ENCODE data around the gene TYMP.
"Not testable (repeated sequence)": the region's sequence is repeated elsewhere in the genome, so short reads cannot be mapped to it uniquely, and the experiment has no call there.

Gene TYMP

GRCh38 chr22:50520826-50521453, 8.9 kb downstream of the TYMP start:
- TF ChIP-seq, protein P1, sequence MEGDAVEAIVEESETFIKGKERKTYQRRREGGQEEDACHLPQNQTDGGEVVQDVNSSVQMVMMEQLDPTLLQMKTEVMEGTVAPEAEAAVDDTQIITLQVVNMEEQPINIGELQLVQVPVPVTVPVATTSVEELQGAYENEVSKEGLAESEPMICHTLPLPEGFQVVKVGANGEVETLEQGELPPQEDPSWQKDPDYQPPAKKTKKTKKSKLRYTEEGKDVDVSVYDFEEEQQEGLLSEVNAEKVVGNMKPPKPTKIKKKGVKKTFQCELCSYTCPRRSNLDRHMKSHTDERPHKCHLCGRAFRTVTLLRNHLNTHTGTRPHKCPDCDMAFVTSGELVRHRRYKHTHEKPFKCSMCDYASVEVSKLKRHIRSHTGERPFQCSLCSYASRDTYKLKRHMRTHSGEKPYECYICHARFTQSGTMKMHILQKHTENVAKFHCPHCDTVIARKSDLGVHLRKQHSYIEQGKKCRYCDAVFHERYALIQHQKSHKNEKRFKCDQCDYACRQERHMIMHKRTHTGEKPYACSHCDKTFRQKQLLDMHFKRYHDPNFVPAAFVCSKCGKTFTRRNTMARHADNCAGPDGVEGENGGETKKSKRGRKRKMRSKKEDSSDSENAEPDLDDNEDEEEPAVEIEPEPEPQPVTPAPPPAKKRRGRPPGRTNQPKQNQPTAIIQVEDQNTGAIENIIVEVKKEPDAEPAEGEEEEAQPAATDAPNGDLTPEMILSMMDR (IDR thresholded peaks at IDR 0.05; ENCODE audit: low read depth, low read length, missing control alignments), result no peak
- in situ Hi-C loops (cut with HindIII; ENCODE audit: low sequenced_read_pairs), result no loop called here
- H3K4me3 ChIP-seq (ENCODE audit: low read depth, low read length), result no peak overlapping the region
- DNase-seq (ENCODE audit: low read depth), result no peak

DNA sequence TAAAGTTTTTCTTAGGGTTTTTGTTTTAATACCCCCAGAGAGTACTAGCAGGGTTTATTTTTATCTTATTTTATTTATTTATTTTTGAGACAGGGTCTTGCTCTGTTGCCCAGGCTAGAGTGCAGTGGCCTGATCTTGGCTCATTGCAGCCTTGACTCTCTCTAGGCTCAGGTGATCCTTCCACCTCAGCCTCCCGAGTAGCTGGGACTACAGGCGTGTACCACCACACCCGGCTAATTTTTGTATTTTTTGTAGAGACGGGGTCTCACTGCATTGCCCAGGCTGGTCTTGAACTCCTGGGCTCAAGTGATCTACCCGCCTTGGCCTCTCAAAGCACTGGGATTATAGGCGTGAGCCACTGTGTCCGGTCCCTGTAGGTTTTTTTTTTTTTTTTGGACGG, 9.6 kb downstream of the TYMP start:
- DNase-seq (ENCODE audit: low read depth); in situ Hi-C loops (cut with HindIII; ENCODE audit: low sequenced_read_pairs); H3K4me3 ChIP-seq (ENCODE audit: low read depth, low read length): not testable (repeated sequence)

DNA sequence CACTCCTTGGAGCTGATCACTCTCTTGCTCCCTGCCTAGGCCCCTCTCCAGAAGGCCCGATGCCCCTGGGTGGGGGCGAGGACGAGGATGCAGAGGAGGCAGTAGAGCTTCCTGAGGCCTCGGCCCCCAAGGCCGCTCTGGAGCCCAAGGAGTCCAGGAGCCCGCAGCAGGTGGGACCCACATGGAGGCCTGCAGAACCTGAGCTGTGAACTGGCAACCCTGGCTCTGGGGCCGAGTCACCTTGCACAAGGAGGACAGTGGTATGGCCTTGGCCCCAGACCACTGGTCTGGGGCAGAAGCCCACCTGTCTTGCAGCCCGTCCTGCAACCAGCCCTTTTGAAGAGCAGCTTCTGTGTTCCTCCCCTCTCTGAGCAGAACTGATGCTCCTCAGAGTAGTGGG, 10.7 kb downstream of the TYMP start:
- in situ Hi-C loops (cut with HindIII; ENCODE audit: low sequenced_read_pairs), result no loop called here
- TF ChIP-seq, protein P1 (IDR thresholded peaks at IDR 0.05; ENCODE audit: low read depth, low read length, missing control alignments), result no peak
- H3K4me3 ChIP-seq (ENCODE audit: low read depth, low read length), result no peak overlapping the region
- DNase-seq (ENCODE audit: low read depth), result no peak

DNA sequence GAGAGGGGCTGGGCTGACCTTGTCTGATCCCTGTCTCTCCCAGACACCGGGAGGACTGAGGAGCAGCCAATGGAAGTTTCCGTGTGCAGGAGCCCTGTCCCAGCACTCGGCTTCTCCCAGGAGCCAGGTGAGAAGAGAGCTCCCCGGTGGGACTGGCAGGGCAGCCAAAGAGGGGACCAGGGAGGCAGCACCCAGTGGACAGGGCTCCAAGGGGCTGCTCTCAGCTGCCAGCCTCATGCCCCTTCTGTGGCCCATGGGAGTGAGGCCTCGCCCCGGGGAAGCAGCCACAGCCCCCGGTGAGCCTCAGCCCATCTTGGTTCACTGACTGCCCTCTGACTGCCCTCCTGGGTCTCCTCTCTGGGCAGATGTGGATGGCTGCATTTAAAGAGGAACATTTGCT, 11.2 kb downstream of the TYMP start:
- TF ChIP-seq, protein P1 (IDR thresholded peaks at IDR 0.05; ENCODE audit: low read depth, low read length, missing control alignments), result no peak
- no peak overlapping the region for H3K4me3 ChIP-seq (ENCODE audit: low read depth, low read length)
- DNase-seq (ENCODE audit: low read depth), result no peak
- in situ Hi-C loops (cut with HindIII; ENCODE audit: low sequenced_read_pairs), result no loop called here

DNA sequence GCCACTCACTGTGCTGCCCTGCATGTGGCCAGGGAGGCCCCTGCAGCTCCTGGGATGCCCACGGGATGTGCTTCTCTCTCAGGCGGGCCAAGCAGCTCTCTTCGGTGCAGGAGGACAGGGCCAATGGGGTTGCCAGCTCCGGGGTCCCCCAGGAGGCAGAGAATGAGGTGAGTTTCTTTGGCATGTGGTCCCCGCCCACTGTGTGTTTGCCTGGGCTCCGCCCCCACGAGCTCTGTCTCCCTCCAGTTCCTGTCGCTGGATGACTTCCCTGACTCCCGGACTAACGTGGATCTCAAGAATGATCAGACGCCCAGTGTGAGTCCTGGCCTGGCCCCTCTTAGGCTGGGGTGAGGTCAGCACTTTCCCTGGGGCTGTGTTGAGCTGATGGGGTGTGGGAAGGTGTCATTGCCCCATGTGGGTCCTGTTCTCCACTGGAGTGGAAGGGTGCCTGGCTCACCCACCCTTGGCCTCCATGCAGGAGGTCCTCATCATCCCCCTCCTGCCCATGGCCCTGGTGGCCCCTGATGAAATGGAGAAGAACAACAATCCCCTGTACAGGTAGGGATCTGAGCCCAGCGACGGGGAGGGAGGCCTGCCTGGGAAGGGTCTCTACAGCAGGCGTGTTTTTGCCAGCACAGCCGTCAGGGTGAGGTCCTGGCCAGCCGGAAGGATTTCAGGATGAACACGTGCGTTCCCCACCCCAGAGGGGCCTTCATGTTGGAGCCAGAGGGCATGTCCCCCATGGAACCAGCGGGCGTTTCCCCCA, 12.1 kb downstream of the TYMP start:
- DNase-seq (ENCODE audit: low read depth), result no peak
- no peak overlapping the region for H3K4me3 ChIP-seq (ENCODE audit: low read depth, low read length)
- TF ChIP-seq, protein P1 (IDR thresholded peaks at IDR 0.05; ENCODE audit: low read depth, low read length, missing control alignments), result no peak
- in situ Hi-C loops (cut with HindIII; ENCODE audit: low sequenced_read_pairs), result no loop called here

GRCh38 chr22:50516891-50517290, 12.9 kb downstream of the TYMP start:
- H3K4me3 ChIP-seq (ENCODE audit: low read depth, low read length), result no peak overlapping the region
- DNase-seq (ENCODE audit: low read depth), result no peak
- in situ Hi-C loops (cut with HindIII; ENCODE audit: low sequenced_read_pairs), result no loop called here
- TF ChIP-seq, protein P1 (IDR thresholded peaks at IDR 0.05; ENCODE audit: low read depth, low read length, missing control alignments), result no peak

GRCh38 chr22:50516068-50516467, 13.7 kb downstream of the TYMP start:
- no peak for DNase-seq (ENCODE audit: low read depth)
- in situ Hi-C loops (cut with HindIII; ENCODE audit: low sequenced_read_pairs), result no loop called here
- no peak overlapping the region for H3K4me3 ChIP-seq (ENCODE audit: low read depth, low read length)
- TF ChIP-seq, protein P1 (IDR thresholded peaks at IDR 0.05; ENCODE audit: low read depth, low read length, missing control alignments), result no peak
